Glutamatergic neuron (in vitro differentiated cells): ENCODE data around the gene LYSMD3. TPM values are rescaled to one million over a fixed set of nuclear protein-coding genes. Genes with fewer than 3 reads are reported as not detected.

Experiments used
- DNase-seq: peaks from one replicate; pipeline ENCODE4 v3.0.0; 2022
- H3K27ac Mint-ChIP-seq: one replicate; pipeline ENCODE4 v1.8.0; 2020; ENCODE audit warnings: mild to moderate bottlenecking, mixed read lengths, inconsistent platforms; ENCODE audit not compliant: unreplicated experiment
- H3K27me3 Mint-ChIP-seq: one replicate; pipeline ENCODE4 v1.8.0; 2020; ENCODE audit warnings: mild to moderate bottlenecking, moderate library complexity, mixed read lengths, inconsistent platforms; ENCODE audit not compliant: unreplicated experiment
- H3K36me3 Mint-ChIP-seq: one replicate; pipeline ENCODE4 v1.8.0; 2020; ENCODE audit warnings: mild to moderate bottlenecking, mixed read lengths, inconsistent platforms; ENCODE audit not compliant: unreplicated experiment
- H3K4me1 Mint-ChIP-seq: one replicate; pipeline ENCODE4 v1.8.0; 2020; ENCODE audit warnings: mild to moderate bottlenecking, low read depth, mixed read lengths, inconsistent platforms; ENCODE audit not compliant: unreplicated experiment
- H3K4me3 Mint-ChIP-seq: one replicate; pipeline ENCODE4 v1.8.0; 2020; ENCODE audit warnings: mild to moderate bottlenecking, mixed read lengths, inconsistent platforms; ENCODE audit not compliant: unreplicated experiment
- H3K9me3 Mint-ChIP-seq: one replicate; pipeline ENCODE4 v1.8.0; 2020; ENCODE audit warnings: mild to moderate bottlenecking, moderate library complexity, mixed read lengths, inconsistent platforms; ENCODE audit not compliant: unreplicated experiment
- total RNA-seq: library from RNA; stranded (reverse); fragmentation: NEBNext Ultra II Directional; extraction: Animal tissue kit (Norgen Biotek cat#: 25700); gene quantifications from one replicate; pipeline ENCODE4 v1.2.1, GENCODE V29; 2021; ENCODE audit not compliant: unreplicated experiment
- TF ChIP-seq, protein P1 (sequence below): fragments of 200-600 bp; sonication (generic); IDR thresholded peaks from one replicate; pipeline ENCODE4 v1.5.0; 2021; ENCODE audit not compliant: partially characterized antibody, unreplicated experiment

The LYSMD3 gene
- total RNA-seq, 1 donor from 2014 or later: 7.8 TPM

DNA sequence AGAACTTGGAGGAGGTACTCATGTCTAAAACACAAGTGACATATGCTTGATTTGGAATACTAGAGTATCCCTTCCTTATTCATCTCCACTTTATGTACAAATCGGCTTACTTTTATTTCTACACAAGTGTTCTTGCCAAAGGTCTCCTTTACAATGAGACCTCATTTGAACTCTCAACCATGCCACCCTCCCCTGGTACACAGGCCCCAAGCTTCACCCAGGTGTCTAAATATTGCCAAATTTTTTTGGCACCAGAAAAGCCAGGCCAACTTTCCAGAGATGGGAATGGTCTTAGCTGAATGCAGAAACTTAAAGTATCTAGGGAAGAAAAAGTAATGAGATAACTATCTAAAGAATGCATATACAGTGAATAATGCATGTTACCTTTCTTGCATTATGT is 18.9 kb downstream of the LYSMD3 start:
- Mint-ChIP-seq H3K36me3 (no peaks in the 10 kb centered on the region), H3K27ac (no peak overlapping the region), H3K4me3 (no peak overlapping the region), H3K27me3 (no peaks in the 10 kb centered on the region), H3K4me1 (no peaks in the 10 kb centered on the region), H3K9me3 (no peaks in the 10 kb centered on the region)
- no peak for DNase-seq
- TF ChIP-seq, protein P1, sequence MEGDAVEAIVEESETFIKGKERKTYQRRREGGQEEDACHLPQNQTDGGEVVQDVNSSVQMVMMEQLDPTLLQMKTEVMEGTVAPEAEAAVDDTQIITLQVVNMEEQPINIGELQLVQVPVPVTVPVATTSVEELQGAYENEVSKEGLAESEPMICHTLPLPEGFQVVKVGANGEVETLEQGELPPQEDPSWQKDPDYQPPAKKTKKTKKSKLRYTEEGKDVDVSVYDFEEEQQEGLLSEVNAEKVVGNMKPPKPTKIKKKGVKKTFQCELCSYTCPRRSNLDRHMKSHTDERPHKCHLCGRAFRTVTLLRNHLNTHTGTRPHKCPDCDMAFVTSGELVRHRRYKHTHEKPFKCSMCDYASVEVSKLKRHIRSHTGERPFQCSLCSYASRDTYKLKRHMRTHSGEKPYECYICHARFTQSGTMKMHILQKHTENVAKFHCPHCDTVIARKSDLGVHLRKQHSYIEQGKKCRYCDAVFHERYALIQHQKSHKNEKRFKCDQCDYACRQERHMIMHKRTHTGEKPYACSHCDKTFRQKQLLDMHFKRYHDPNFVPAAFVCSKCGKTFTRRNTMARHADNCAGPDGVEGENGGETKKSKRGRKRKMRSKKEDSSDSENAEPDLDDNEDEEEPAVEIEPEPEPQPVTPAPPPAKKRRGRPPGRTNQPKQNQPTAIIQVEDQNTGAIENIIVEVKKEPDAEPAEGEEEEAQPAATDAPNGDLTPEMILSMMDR: no peak

DNA sequence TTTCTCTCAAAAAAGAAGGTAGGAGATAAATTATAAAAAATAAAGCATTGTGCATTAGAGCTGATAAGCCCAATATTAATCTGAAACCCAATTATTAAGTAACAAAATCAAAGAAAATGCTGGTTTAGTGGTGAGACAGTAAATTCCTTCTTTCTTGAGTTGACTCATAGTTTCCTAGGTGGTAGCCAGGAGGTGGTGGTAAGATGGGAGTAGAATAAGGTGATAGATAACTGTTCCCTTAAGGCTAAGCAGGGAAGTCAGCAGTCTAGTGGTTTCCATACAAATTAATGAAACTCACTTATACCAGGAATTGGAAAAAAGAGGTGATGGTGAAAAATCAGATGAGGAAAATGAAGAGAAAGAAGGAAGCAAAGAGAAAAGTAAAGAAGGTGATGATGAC is 23.2 kb downstream of the LYSMD3 start:
- TF ChIP-seq, protein P1: no peak
- DNase-seq: no peak
- no peaks in the 10 kb centered on the region for H3K4me1 Mint-ChIP-seq
- H3K27me3 Mint-ChIP-seq: no peaks in the 10 kb centered on the region
- no peaks in the 10 kb centered on the region for H3K36me3 Mint-ChIP-seq
- H3K4me3 Mint-ChIP-seq: no peak overlapping the region
- no peaks in the 10 kb centered on the region for H3K9me3 Mint-ChIP-seq
- no peak overlapping the region for H3K27ac Mint-ChIP-seq

DNA sequence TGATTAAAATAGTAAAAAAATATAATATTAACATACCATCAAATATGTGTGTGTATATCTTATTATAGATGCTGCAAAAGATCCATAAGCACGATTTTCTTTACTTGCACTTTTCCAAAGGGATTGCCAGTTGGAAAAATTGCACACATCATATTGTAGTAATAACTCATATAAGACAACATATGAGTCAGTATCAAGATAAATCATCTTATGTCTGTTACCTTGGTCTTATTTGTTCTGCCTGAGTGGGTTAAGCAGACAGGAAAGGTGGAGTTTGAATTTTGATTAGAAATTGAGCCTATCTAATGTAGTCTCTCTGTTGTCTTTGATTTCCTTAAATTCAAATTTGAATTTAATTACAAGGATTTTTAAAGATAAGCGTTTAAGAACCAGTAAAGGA is 24.6 kb downstream of the LYSMD3 start:
- H3K9me3 Mint-ChIP-seq: no peaks in the 10 kb centered on the region
- no peaks in the 10 kb centered on the region for H3K36me3 Mint-ChIP-seq
- no peaks in the 10 kb centered on the region for H3K27me3 Mint-ChIP-seq
- DNase-seq: no peak
- no peaks in the 10 kb centered on the region for H3K4me1 Mint-ChIP-seq
- TF ChIP-seq, protein P1: no peak
- H3K27ac Mint-ChIP-seq: no peak overlapping the region
- no peak overlapping the region for H3K4me3 Mint-ChIP-seq

DNA sequence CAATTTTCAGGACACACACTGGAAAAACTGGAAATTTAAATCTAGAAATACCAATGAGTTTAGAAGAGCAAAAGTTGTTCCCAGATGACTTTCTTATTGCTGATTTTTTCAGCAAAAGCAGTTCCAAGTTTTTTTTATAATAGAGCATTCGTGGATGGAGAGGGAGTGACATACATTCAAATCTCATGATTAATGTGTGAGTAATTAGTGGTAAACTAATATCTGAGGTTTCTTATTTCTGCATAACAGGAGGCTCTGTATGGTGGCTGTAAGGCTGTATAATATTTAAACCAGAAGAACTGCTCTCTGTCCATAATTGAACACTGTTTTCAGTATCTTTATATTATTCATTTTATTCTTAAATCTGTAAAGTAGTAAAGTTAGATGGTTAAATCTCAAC is 25.8 kb downstream of the LYSMD3 start:
- H3K4me3 Mint-ChIP-seq: no peak overlapping the region
- H3K4me1 Mint-ChIP-seq: no peaks in the 10 kb centered on the region
- TF ChIP-seq, protein P1: no peak
- H3K27me3 Mint-ChIP-seq: no peaks in the 10 kb centered on the region
- no peaks in the 10 kb centered on the region for H3K36me3 Mint-ChIP-seq
- H3K27ac Mint-ChIP-seq: no peak overlapping the region
- no peak for DNase-seq
- no peaks in the 10 kb centered on the region for H3K9me3 Mint-ChIP-seq

DNA sequence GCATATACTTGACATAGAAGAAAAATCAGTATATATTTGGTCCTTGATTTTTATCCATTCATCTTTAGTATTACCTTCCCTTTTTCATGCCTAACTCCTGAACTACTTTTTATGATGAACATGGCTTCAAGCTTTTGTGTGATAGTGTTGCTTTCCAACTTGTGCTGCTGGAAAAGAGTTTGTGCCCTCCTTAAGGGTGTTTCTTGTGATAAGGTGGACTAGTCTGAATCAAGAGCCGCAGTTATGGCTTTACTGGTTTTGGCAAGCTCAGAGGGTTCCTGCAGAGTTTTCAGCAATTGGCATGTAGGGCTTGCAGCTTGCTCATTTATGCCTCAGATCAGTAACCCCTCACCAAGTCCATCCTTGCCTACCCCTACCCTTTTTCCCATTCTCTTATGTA is 34.2 kb downstream of the LYSMD3 start:
- Mint-ChIP-seq H3K4me3 (no peak overlapping the region), H3K27ac (no peak overlapping the region), H3K9me3 (no peaks in the 10 kb centered on the region), H3K4me1 (no peaks in the 10 kb centered on the region), H3K27me3 (no peaks in the 10 kb centered on the region), H3K36me3 (no peaks in the 10 kb centered on the region)
- TF ChIP-seq, protein P1: no peak
- DNase-seq: no peak
